Heart right ventricle (tissue), 16 donors: Measurements from ENCODE around the gene PCYOX1L. TPM values are rescaled to one million over a fixed set of nuclear protein-coding genes. Genes with fewer than 3 reads are reported as not detected.
A peak's percentile ranks its signal among the peaks of the same experiment; 100 is the strongest.

Experiments used
- ATAC-seq, 8 donors: fragments of 200-7000 bp; cut with Tn5 transposase; one replicate each; pipeline ENCODE4 v1.9.1; 2020; ENCODE audit warnings: mild to moderate bottlenecking in 8 of 8, moderate library complexity in 8 of 8, moderate number of reproducible peaks in 1 of 8
- DNase-seq, 2 donors: peaks; one replicate each; pipeline ENCODE4 v3.0.0-alpha.2; 2020
- H3K27ac ChIP-seq, 10 donors: fragments of 200-600 bp; sonication (generic) in 2 of 10; one replicate each; pipeline versions ENCODE4 v1.5.0 to v1.8.0; 2020 to 2022; ENCODE audit warnings: mild to moderate bottlenecking in 3 of 10
- H3K27me3 ChIP-seq, 7 donors: fragments of 200-600 bp; one replicate each; pipeline ENCODE4 v1.8.0; 2021 to 2022; ENCODE audit warnings: mild to moderate bottlenecking in 2 of 7
- H3K36me3 ChIP-seq, 9 donors: fragments of 200-600 bp; sonication (generic) in 1 of 9; one replicate each; pipeline versions ENCODE4 v1.5.0 to v1.8.0; 2020 to 2022; ENCODE audit warnings: mild to moderate bottlenecking in 2 of 9
- H3K4me1 ChIP-seq, 9 donors: fragments of 200-600 bp; sonication (generic) in 1 of 9; one replicate each; pipeline versions ENCODE4 v1.5.0 to v1.8.0; 2020 to 2022; ENCODE audit warnings: mild to moderate bottlenecking in 4 of 9
- H3K4me3 ChIP-seq, 10 donors: fragments of 200-600 bp; sonication (generic) in 2 of 10; one replicate each; pipeline versions ENCODE4 v1.5.0 to v1.8.0; 2020 to 2022; ENCODE audit warnings: mild to moderate bottlenecking in 7 of 10, moderate library complexity in 2 of 10
- H3K9me3 ChIP-seq, 11 donors: fragments of 200-600 bp in 10 of 11; sonication (generic) in 2 of 11; one replicate each; pipeline versions ENCODE4 v1.5.0 to v1.8.0; 2013 to 2022; ENCODE audit warnings: mild to moderate bottlenecking in 2 of 11, control low read depth in 1 of 11, moderate library complexity in 1 of 11
- CTCF ChIP-seq, 9 donors: fragments of 200-600 bp; sonication (generic) in 2 of 9; IDR thresholded peaks; one replicate each; pipeline versions ENCODE4 v1.5.0 to v1.8.0; 2021 to 2022; ENCODE audit warnings: antibody characterized with exemption in 9 of 9, mild to moderate bottlenecking in 5 of 9, moderate library complexity in 1 of 9
- WGBS, 2 donors: extraction: QIAGEN DNeasy Blood & Tissue Kit; methylation state at CpG; one replicate each; pipeline ENCODE4 v1.1.7; 2013; ENCODE audit warnings: inconsistent platforms in 1 of 2; 5-methylcytosine and 5-hydroxymethylcytosine counted together
- intact Hi-C, 10 donors: fragments of 100-400 bp; cut with DNase I; formaldehyde crosslinking; loops; one replicate each; pipeline versions ENCODE4 v1.11.1 to v1.14.2; 2022
- polyA plus RNA-seq, 2 donors: library from polyadenylated mRNA; stranded (reverse); fragments of 200-250 nt; gene quantifications; one replicate each; pipeline ENCODE4 v1.2.3, GENCODE V29; 2013
- total RNA-seq, 10 donors: library from RNA; stranded (reverse); fragmentation: NEBNext Ultra II Directional in 3 of 10; extraction: Animal tissue kit (Norgen Biotek cat#: 25700) in 3 of 10; gene quantifications; one replicate each; pipeline versions ENCODE4 v1.2.1 to v1.2.4, GENCODE V29; 2021 to 2023
- donor health status: Arrhythmogenic right ventricular cardiomyopathy.
- donor health status: ischemic (EF 13 %, LVEDD 7.1; RV severe dilation, severe dysfunction).
- donor health status: healthy with polysubstance abuse.
- donor health status: DM: no; HTN: yes; CAD: no.
- donor health status: DM: no; HTN: no; CAD: no.
- donor health status: ischemic (EF 25% LVEDD 6.9; RV normal size, moderate dysfunction).
- donor health status: ischemic (EF 25% LVEDD 5.7; RV mildly dilated, moderate dysfunction).
- donor health status: healthy.
- donor health status: DM: yes; HTN: yes; CAD: no.
- donor health status: Ischemic cardiomyopathy.
- donor health status: ischemic (EF 35%, LVEDD 5.7; RV mildly dilated, moderate dysfunction).
- donor health status: nonischemic (EF 11% LVEDD 7.7; RV severe dilation, severe dysfunction).
- donor health status: DM: yes; HTN: yes; CAD: no.
- donor health status: PGD.
- donor health status: ischemic (EF 29% LVEDD 5.4; RV normal size, mild dysfunction).
- donor health status: nonischemic (EF 23%, LVEDD 6.1; RV moderate dilation, normal function).

Gene PCYOX1L
- total and polyA plus RNA-seq, 12 donors: 2.6 to 6.2 (median 4.4) TPM

- DNase-seq: no peak
- peaks cover 0 to 47% (median 14%) of the 10 kb centered on the region in 9 donors for H3K36me3 ChIP-seq
- ATAC-seq: no peak
- no peak for TF ChIP-seq CTCF (IDR thresholded peaks at IDR 0.05)
- H3K4me3 ChIP-seq: no peak overlapping the region
- intact Hi-C loops: loop anchor here in 2 of 10 donors (5.0 kb wide), 2 partner anchors 34 to 39 kb away; no protein-coding TSS in a partner anchor
- peaks cover 3 to 27% (median 22%) of the 10 kb centered on the region in 9 donors for H3K4me1 ChIP-seq
- no peaks in the 10 kb centered on the region for H3K9me3 ChIP-seq
- no peak overlapping the region for H3K27ac ChIP-seq
- no peaks in the 10 kb centered on the region for H3K27me3 ChIP-seq
- 93 to 96% methylated on average over 8 of the region's 8 CpGs for WGBS, 2 donors
Measured at GRCh38 chr5:149356391-149356790, 1.5 kb upstream of the PCYOX1L start.

GRCh38 chr5:149358294-149358651, 427 bp downstream of the PCYOX1L start:
- TF ChIP-seq CTCF (IDR thresholded peaks at IDR 0.05): no peak
- H3K27me3 ChIP-seq: no peaks in the 10 kb centered on the region
- H3K4me1 ChIP-seq: peaks cover 3 to 27% (median 12%) of the 10 kb centered on the region in 9 donors
- DNase-seq (peak; percentile 41 to 47), ATAC-seq (peak; percentile 34 to 67 (median 54))
- WGBS, 2 donors: 0 to 1% methylated on average over 18 of the region's 18 CpGs
- peak overlapping the region; percentile 72 to 90 (median 76) for H3K4me3 ChIP-seq
- no peaks in the 10 kb centered on the region for H3K9me3 ChIP-seq
- peak overlapping the region in 9 of 10 donors; percentile 52 to 87 (median 73) for H3K27ac ChIP-seq
- intact Hi-C loops: loop anchor here in 2 of 10 donors (5.0 kb wide), 2 partner anchors 36 to 41 kb away; no protein-coding TSS in a partner anchor
- peaks cover 0 to 28% (median 2%) of the 10 kb centered on the region in 9 donors for H3K36me3 ChIP-seq

GRCh38 chr5:149358868-149359495, 1.1 kb downstream of the PCYOX1L start:
- no peak for TF ChIP-seq CTCF (IDR thresholded peaks at IDR 0.05)
- Histone ChIP-seq H3K36me3 (peaks cover 0 to 21% (median 2%) of the 10 kb centered on the region in 9 donors), H3K4me1 (peaks cover 3 to 27% (median 12%) of the 10 kb centered on the region in 9 donors), H3K27ac (peak overlapping the region in 2 of 10 donors; percentile 70 to 87), H3K4me3 (peak overlapping the region in 2 of 10 donors; percentile 83 to 90), H3K9me3 (no peaks in the 10 kb centered on the region), H3K27me3 (no peaks in the 10 kb centered on the region)
- ATAC-seq (no peak), DNase-seq (no peak)
- intact Hi-C loops: loop anchor here in 2 of 10 donors (5.0 kb wide), 2 partner anchors 37 to 42 kb away; no protein-coding TSS in a partner anchor
- 85 to 86% methylated on average over 8 of the region's 8 CpGs for WGBS, 2 donors

- no peaks in the 10 kb centered on the region for H3K27me3 ChIP-seq
- no peak overlapping the region for H3K4me3 ChIP-seq
- TF ChIP-seq CTCF (IDR thresholded peaks at IDR 0.05): no peak
- H3K4me1 ChIP-seq: peaks cover 3 to 27% (median 12%) of the 10 kb centered on the region in 9 donors
- intact Hi-C loops: loop anchor here in 3 of 10 donors (5.0 to 10.0 kb wide), 2 partner anchors 38 to 95 kb away; no protein-coding TSS in a partner anchor
- no peaks in the 10 kb centered on the region for H3K9me3 ChIP-seq
- H3K36me3 ChIP-seq: peaks cover 0 to 12% (median 0%) of the 10 kb centered on the region in 9 donors
- no peak overlapping the region for H3K27ac ChIP-seq
- no peak for ATAC-seq
- 80 to 81% methylated on average over 1 of the region's 1 CpG for WGBS, 2 donors
- no peak for DNase-seq
Measured at GRCh38 chr5:149360272-149360671, 2.4 kb downstream of the PCYOX1L start.
